Measurements from ENCODE around the gene PTP4A2. TPM values are rescaled to one million over a fixed set of nuclear protein-coding genes. Genes with fewer than 3 reads are reported as not detected.
A peak's percentile ranks its signal among the peaks of the same experiment; 100 is the strongest.

Gene PTP4A2
- total RNA-seq, 2 experiments from 2014 or later: 356 to 363 TPM

- ATAC-seq (ENCODE audit: low read depth): no peak
These were observed 46.9 kb downstream of the PTP4A2 start for GRCh38 chr1:31891280-31891679.

GRCh38 chr1:31888291-31888690 is 49.9 kb downstream of the PTP4A2 start:
- Mint-ChIP-seq H3K27me3 (no peaks in the 10 kb centered on the region), H3K4me3 (no peak overlapping the region), H3K4me1 (peaks cover 20% of the 10 kb centered on the region), H3K36me3 (peaks cover 5% of the 10 kb centered on the region), H3K9me3 (no peaks in the 10 kb centered on the region), H3K27ac (peak overlapping the region; percentile 21)
- no peak for ATAC-seq (ENCODE audit: low read depth)
- POLR2A ChIA-PET: interaction anchor here (0.7 to 2.4 kb wide), 6 partner anchors 14 to 125 kb away, joined by 3 to 22 read pairs (median 4); no protein-coding TSS in a partner anchor
- no peak for DNase-seq

More at GRCh38 chr1:31891280-31891679, 46.9 kb downstream of the PTP4A2 start:
- Mint-ChIP-seq H3K9me3 (peaks cover 6% of the 10 kb centered on the region), H3K4me3 (no peak overlapping the region), H3K4me1 (peaks cover 20% of the 10 kb centered on the region), H3K27ac (peak overlapping the region; percentile 39), H3K27me3 (no peaks in the 10 kb centered on the region), H3K36me3 (peaks cover 17% of the 10 kb centered on the region)
- POLR2A ChIA-PET: interaction anchor here (0.5 to 1.2 kb wide), 3 partner anchors 11 to 195 kb away, joined by 3 to 4 read pairs (median 3); no protein-coding TSS in a partner anchor
- DNase-seq: no peak

- no peak for ATAC-seq (ENCODE audit: low read depth)
- DNase-seq: no peak
- POLR2A ChIA-PET: no interaction called here
- Mint-ChIP-seq H3K27ac (no peak overlapping the region), H3K9me3 (no peaks in the 10 kb centered on the region), H3K36me3 (peaks cover 3% of the 10 kb centered on the region), H3K27me3 (no peaks in the 10 kb centered on the region), H3K4me1 (peaks cover 20% of the 10 kb centered on the region), H3K4me3 (no peak overlapping the region)
These were observed 51.3 kb downstream of the PTP4A2 start for GRCh38 chr1:31886866-31887265.

- no peaks in the 10 kb centered on the region for H3K9me3 Mint-ChIP-seq
- DNase-seq (no peak), ATAC-seq (ENCODE audit: low read depth) (no peak)
- no peak overlapping the region for H3K27ac Mint-ChIP-seq
- peaks cover 18% of the 10 kb centered on the region for H3K4me1 Mint-ChIP-seq
- no peak overlapping the region for H3K4me3 Mint-ChIP-seq
- H3K27me3 Mint-ChIP-seq: no peaks in the 10 kb centered on the region
- peaks cover 3% of the 10 kb centered on the region for H3K36me3 Mint-ChIP-seq
- POLR2A ChIA-PET: no interaction called here
These were observed 52.3 kb downstream of the PTP4A2 start for GRCh38 chr1:31885851-31886250.

GRCh38 chr1:31883357-31883942 is 54.7 kb downstream of the PTP4A2 start:
- H3K27ac Mint-ChIP-seq: no peak overlapping the region
- no peaks in the 10 kb centered on the region for H3K9me3 Mint-ChIP-seq
- H3K4me3 Mint-ChIP-seq: no peak overlapping the region
- H3K36me3 Mint-ChIP-seq: no peaks in the 10 kb centered on the region
- ATAC-seq (ENCODE audit: low read depth) (no peak), DNase-seq (no peak)
- POLR2A ChIA-PET: interaction anchor here (0.5 to 0.9 kb wide), 2 partner anchors 11 to 20 kb away, joined by 3 read pairs; no protein-coding TSS in a partner anchor
- H3K27me3 Mint-ChIP-seq: no peaks in the 10 kb centered on the region
- H3K4me1 Mint-ChIP-seq: peaks cover 9% of the 10 kb centered on the region

GRCh38 chr1:31881688-31882000 is 56.5 kb downstream of the PTP4A2 start:
- no peak for ATAC-seq (ENCODE audit: low read depth)
- POLR2A ChIA-PET: interaction anchor here (1.0 kb wide), 1 partner anchor 16 kb away, joined by 3 read pairs; no protein-coding TSS in a partner anchor
- Mint-ChIP-seq H3K4me3 (no peak overlapping the region), H3K36me3 (no peaks in the 10 kb centered on the region), H3K27me3 (no peaks in the 10 kb centered on the region), H3K9me3 (no peaks in the 10 kb centered on the region), H3K4me1 (peaks cover 9% of the 10 kb centered on the region), H3K27ac (no peak overlapping the region)
- DNase-seq: no peak

GRCh38 chr1:31880957-31881687 is 57.0 kb downstream of the PTP4A2 start:
- ATAC-seq (ENCODE audit: low read depth): no peak
- Mint-ChIP-seq H3K36me3 (no peaks in the 10 kb centered on the region), H3K9me3 (no peaks in the 10 kb centered on the region), H3K27me3 (no peaks in the 10 kb centered on the region), H3K4me3 (no peak overlapping the region), H3K27ac (no peak overlapping the region), H3K4me1 (peaks cover 9% of the 10 kb centered on the region)
- no peak for DNase-seq
- POLR2A ChIA-PET: interaction anchor here (1.0 to 1.3 kb wide), 3 partner anchors 11 to 33 kb away, joined by 3 read pairs; no protein-coding TSS in a partner anchor

- Mint-ChIP-seq H3K4me1 (peaks cover 9% of the 10 kb centered on the region), H3K4me3 (no peak overlapping the region), H3K27ac (peak overlapping the region; percentile 53), H3K36me3 (no peaks in the 10 kb centered on the region), H3K27me3 (no peaks in the 10 kb centered on the region), H3K9me3 (no peaks in the 10 kb centered on the region)
- no peak for ATAC-seq (ENCODE audit: low read depth)
- POLR2A ChIA-PET: interaction anchor here (1.1 to 1.3 kb wide), 3 partner anchors 9 to 32 kb away, joined by 3 to 8 read pairs (median 3); no protein-coding TSS in a partner anchor
- DNase-seq: no peak
These were observed 58.1 kb downstream of the PTP4A2 start for GRCh38 chr1:31879981-31880608.

GRCh38 chr1:31878058-31878457 is 60.1 kb downstream of the PTP4A2 start:
- Mint-ChIP-seq H3K27ac (no peak overlapping the region), H3K27me3 (no peaks in the 10 kb centered on the region), H3K4me3 (no peak overlapping the region), H3K36me3 (peaks cover under 1% of the 10 kb centered on the region), H3K9me3 (peaks cover under 1% of the 10 kb centered on the region), H3K4me1 (peaks cover 13% of the 10 kb centered on the region)
- POLR2A ChIA-PET: interaction anchor here (0.9 kb wide), 1 partner anchor 21 kb away, joined by 3 read pairs; no protein-coding TSS in a partner anchor
- no peak for ATAC-seq (ENCODE audit: low read depth)
- DNase-seq: no peak

- H3K27ac Mint-ChIP-seq: no peak overlapping the region
- H3K4me3 Mint-ChIP-seq: no peak overlapping the region
- H3K27me3 Mint-ChIP-seq: no peaks in the 10 kb centered on the region
- no peak for ATAC-seq (ENCODE audit: low read depth)
- peaks cover 3% of the 10 kb centered on the region for H3K36me3 Mint-ChIP-seq
- peaks cover 17% of the 10 kb centered on the region for H3K4me1 Mint-ChIP-seq
- no peak for DNase-seq
- peaks cover 1% of the 10 kb centered on the region for H3K9me3 Mint-ChIP-seq
- POLR2A ChIA-PET: interaction anchor here (0.9 kb wide), 1 partner anchor 20 kb away, joined by 3 read pairs; no protein-coding TSS in a partner anchor
These were observed 60.6 kb downstream of the PTP4A2 start for GRCh38 chr1:31877544-31877943.

GRCh38 chr1:31875636-31876236 is 62.4 kb downstream of the PTP4A2 start:
- H3K4me1 Mint-ChIP-seq: peaks cover 16% of the 10 kb centered on the region
- no peaks in the 10 kb centered on the region for H3K27me3 Mint-ChIP-seq
- peaks cover 3% of the 10 kb centered on the region for H3K9me3 Mint-ChIP-seq
- no peak overlapping the region for H3K4me3 Mint-ChIP-seq
- no peak overlapping the region for H3K27ac Mint-ChIP-seq
- DNase-seq: no peak
- POLR2A ChIA-PET: no interaction called here
- no peak for ATAC-seq (ENCODE audit: low read depth)
- peaks cover 5% of the 10 kb centered on the region for H3K36me3 Mint-ChIP-seq

GRCh38 chr1:31874942-31875341 is 63.2 kb downstream of the PTP4A2 start:
- DNase-seq: no peak
- Mint-ChIP-seq H3K4me3 (no peak overlapping the region), H3K27ac (no peak overlapping the region), H3K4me1 (peaks cover 12% of the 10 kb centered on the region), H3K36me3 (peaks cover 5% of the 10 kb centered on the region), H3K9me3 (peaks cover 3% of the 10 kb centered on the region), H3K27me3 (no peaks in the 10 kb centered on the region)
- ATAC-seq (ENCODE audit: low read depth): no peak
- POLR2A ChIA-PET: no interaction called here

Measured in activated naive CD8-positive, alpha-beta T cell treated with anti-CD3 and anti-CD28 coated beads, Interleukin-2, amount 10 ng/mL, durations not matched to agents 7 days and 5 days (primary cell).